ENCODE results near the gene ADAM11.

The ADAM11 gene

GRCh38 chr17:44757045-44757917 lies 1.5 kb upstream of the ADAM11 start:
- DNase-seq, result no peak

- no peak for DNase-seq
Measured at GRCh38 chr17:44757918-44758413, 822 bp upstream of the ADAM11 start.

- no peak for DNase-seq
Measured at GRCh38 chr17:44759086-44759915, 513 bp downstream of the ADAM11 start.

- DNase-seq, result no peak
Measured at GRCh38 chr17:44759916-44760243, 1.1 kb downstream of the ADAM11 start.

GRCh38 chr17:44760474-44761308 lies 1.9 kb downstream of the ADAM11 start:
- no peak for DNase-seq

GRCh38 chr17:44761932-44762810 lies 3.4 kb downstream of the ADAM11 start:
- DNase-seq, result no peak

GRCh38 chr17:44763170-44763569 lies 4.4 kb downstream of the ADAM11 start:
- DNase-seq, result no peak

- DNase-seq, result no peak
Measured at GRCh38 chr17:44765965-44766364, 7.2 kb downstream of the ADAM11 start.

- no peak for DNase-seq
Measured at GRCh38 chr17:44766409-44767038, 7.7 kb downstream of the ADAM11 start.

GRCh38 chr17:44767493-44767892 lies 8.7 kb downstream of the ADAM11 start:
- DNase-seq, result no peak

- no peak for DNase-seq
Measured at GRCh38 chr17:44768505-44769142, 9.8 kb downstream of the ADAM11 start.

- no peak for DNase-seq
Measured at GRCh38 chr17:44769230-44769629, 10.4 kb downstream of the ADAM11 start.

GRCh38 chr17:44769647-44770084 lies 10.9 kb downstream of the ADAM11 start:
- no peak for DNase-seq

GRCh38 chr17:44770166-44770925 lies 11.6 kb downstream of the ADAM11 start:
- DNase-seq, result no peak

- no peak for DNase-seq
Measured at GRCh38 chr17:44772308-44773045, 13.7 kb downstream of the ADAM11 start.

GRCh38 chr17:44773140-44773539 lies 14.4 kb downstream of the ADAM11 start:
- DNase-seq, result no peak

- DNase-seq, result peak; percentile 88
Measured at GRCh38 chr17:44774271-44775135, 15.7 kb downstream of the ADAM11 start.

- peak; percentile 97 for DNase-seq
Measured at GRCh38 chr17:44775136-44775837, 16.5 kb downstream of the ADAM11 start.

Measured in left hindlimb (tissue), 1 donor.